MCF 10A (cell line): Measurements from ENCODE around the gene OLFML2A. TPM values are rescaled to one million over a fixed set of nuclear protein-coding genes. Genes with fewer than 3 reads are reported as not detected.

ENCODE experiments used
- BruUV-seq: library from RNA; stranded (reverse); fragments of 400-500 nt; replicated peaks from 2 replicates; lab custom pipeline; 2021; lab: Mats Ljungman, UMichigan
- CTCF ChIA-PET: fragments of 300-600 bp; sonication (Branson Sonifier 250); formaldehyde crosslinking; extraction: SDS; loops from one replicate; lab custom pipeline; 2021; ENCODE audit warnings: antibody characterized with exemption, inconsistent platforms; lab: Yijun Ruan, JAX
- POLR2A ChIA-PET: fragments of 300-600, 350-650 bp; sonication (Branson Sonifier 250); formaldehyde crosslinking; extraction: SDS; loops from one replicate; lab custom pipeline; 2020; ENCODE audit warnings: antibody characterized with exemption, inconsistent platforms; lab: Yijun Ruan, JAX
- DNase-seq: peaks from one replicate; pipeline ENCODE4 v3.0.0-alpha.2; 2018; ENCODE audit not compliant: unreplicated experiment
- H3K27ac Mint-ChIP-seq: one replicate; pipeline ENCODE4 v1.8.0; 2022; ENCODE audit warnings: mild to moderate bottlenecking, low read depth, mixed read lengths; ENCODE audit not compliant: unreplicated experiment
- H3K27me3 Mint-ChIP-seq: one replicate; pipeline ENCODE4 v1.8.0; 2022; ENCODE audit warnings: mixed read lengths; ENCODE audit not compliant: insufficient read depth, unreplicated experiment
- H3K36me3 Mint-ChIP-seq: one replicate; pipeline ENCODE4 v1.8.0; 2022; ENCODE audit warnings: mild to moderate bottlenecking, moderate library complexity, mixed read lengths; ENCODE audit not compliant: insufficient read depth, unreplicated experiment
- H3K4me1 Mint-ChIP-seq: one replicate; pipeline ENCODE4 v1.8.0; 2022; ENCODE audit warnings: mixed read lengths; ENCODE audit not compliant: insufficient read depth, unreplicated experiment
- H3K4me3 Mint-ChIP-seq: one replicate; pipeline ENCODE4 v1.8.0; 2022; ENCODE audit warnings: mild to moderate bottlenecking, moderate library complexity, mixed read lengths; ENCODE audit not compliant: unreplicated experiment
- H3K9me3 Mint-ChIP-seq: one replicate; pipeline ENCODE4 v1.8.0; 2022; ENCODE audit warnings: mixed read lengths; ENCODE audit not compliant: unreplicated experiment
- intact Hi-C: fragments of 100-400 bp; cut with micrococcal nuclease; formaldehyde crosslinking; loops from 2 replicates; pipeline ENCODE4 v1.14.1; 2022
- total RNA-seq: library from RNA; stranded (reverse); gene quantifications from 2 replicates; pipeline ENCODE4 v1.2.3, GENCODE V29; 2022
- TF ChIP-seq, protein P1 (sequence below): fragments of 200-600 bp; IDR thresholded peaks from one replicate; pipeline ENCODE4 v1.8.0; 2022; ENCODE audit warnings: antibody characterized with exemption, mild to moderate bottlenecking; ENCODE audit not compliant: unreplicated experiment

OLFML2A gene
- total RNA-seq, 1 experiment from 2014 or later = 0.21 TPM

GRCh38 chr9:124783830-124784229 lies 6.9 kb downstream of the OLFML2A start:
- Mint-ChIP-seq H3K36me3 (no peaks in the 10 kb centered on the region), H3K4me1 (peaks cover 21% of the 10 kb centered on the region), H3K27ac (no peak overlapping the region), H3K4me3 (no peak overlapping the region), H3K27me3 (no peaks in the 10 kb centered on the region), H3K9me3 (no peaks in the 10 kb centered on the region)
- DNase-seq = no peak
- TF ChIP-seq, protein P1, sequence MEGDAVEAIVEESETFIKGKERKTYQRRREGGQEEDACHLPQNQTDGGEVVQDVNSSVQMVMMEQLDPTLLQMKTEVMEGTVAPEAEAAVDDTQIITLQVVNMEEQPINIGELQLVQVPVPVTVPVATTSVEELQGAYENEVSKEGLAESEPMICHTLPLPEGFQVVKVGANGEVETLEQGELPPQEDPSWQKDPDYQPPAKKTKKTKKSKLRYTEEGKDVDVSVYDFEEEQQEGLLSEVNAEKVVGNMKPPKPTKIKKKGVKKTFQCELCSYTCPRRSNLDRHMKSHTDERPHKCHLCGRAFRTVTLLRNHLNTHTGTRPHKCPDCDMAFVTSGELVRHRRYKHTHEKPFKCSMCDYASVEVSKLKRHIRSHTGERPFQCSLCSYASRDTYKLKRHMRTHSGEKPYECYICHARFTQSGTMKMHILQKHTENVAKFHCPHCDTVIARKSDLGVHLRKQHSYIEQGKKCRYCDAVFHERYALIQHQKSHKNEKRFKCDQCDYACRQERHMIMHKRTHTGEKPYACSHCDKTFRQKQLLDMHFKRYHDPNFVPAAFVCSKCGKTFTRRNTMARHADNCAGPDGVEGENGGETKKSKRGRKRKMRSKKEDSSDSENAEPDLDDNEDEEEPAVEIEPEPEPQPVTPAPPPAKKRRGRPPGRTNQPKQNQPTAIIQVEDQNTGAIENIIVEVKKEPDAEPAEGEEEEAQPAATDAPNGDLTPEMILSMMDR = no peak
- BruUV-seq = no TSS peak
- intact Hi-C loops = no loop called here
- CTCF ChIA-PET = interaction anchor here (0.7 to 2.4 kb wide), 2 partner anchors 29 to 69 kb away, joined by 3 to 26 read pairs; partner anchors contain the start of gene WDR38
- POLR2A ChIA-PET = interaction anchor here (1.0 kb wide), 1 partner anchor 69 kb away, joined by 3 read pairs; the partner anchor contains the start of gene WDR38

DNA sequence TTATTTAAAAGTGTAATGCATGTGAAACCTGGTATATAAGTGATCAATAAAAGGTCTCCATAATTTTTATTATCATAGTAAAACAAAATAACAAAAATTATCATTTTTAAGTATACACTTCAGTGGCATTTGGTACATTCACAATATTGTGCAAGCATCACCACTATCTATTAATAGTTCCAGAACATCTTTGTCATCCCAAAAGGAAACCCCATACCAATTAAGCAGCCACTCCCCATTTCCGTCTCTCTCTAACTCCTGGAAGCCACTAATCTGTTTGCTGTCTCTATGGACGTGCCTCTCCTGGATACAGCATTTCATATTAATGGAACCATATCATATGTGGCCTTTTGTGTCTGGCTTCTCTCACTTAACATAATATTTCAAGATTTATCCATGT lies 7.6 kb downstream of the OLFML2A start:
- BruUV-seq = no TSS peak
- ChIA-PET POLR2A (interaction anchor here (1.0 kb wide), 1 partner anchor 69 kb away, joined by 3 read pairs; the partner anchor contains the start of gene WDR38), CTCF (no interaction called here)
- no peaks in the 10 kb centered on the region for H3K36me3 Mint-ChIP-seq
- intact Hi-C loops = no loop called here
- H3K9me3 Mint-ChIP-seq = no peaks in the 10 kb centered on the region
- TF ChIP-seq, protein P1 = no peak
- no peak overlapping the region for H3K27ac Mint-ChIP-seq
- no peaks in the 10 kb centered on the region for H3K27me3 Mint-ChIP-seq
- peaks cover 14% of the 10 kb centered on the region for H3K4me1 Mint-ChIP-seq
- H3K4me3 Mint-ChIP-seq = no peak overlapping the region
- DNase-seq = peak; percentile 49

- Mint-ChIP-seq H3K4me1 (peaks cover 6% of the 10 kb centered on the region), H3K4me3 (no peak overlapping the region), H3K27me3 (no peaks in the 10 kb centered on the region), H3K9me3 (no peaks in the 10 kb centered on the region), H3K36me3 (no peaks in the 10 kb centered on the region), H3K27ac (no peak overlapping the region)
- intact Hi-C loops = no loop called here
- ChIA-PET POLR2A (interaction anchor here (1.3 kb wide), 1 partner anchor 32 kb away, joined by 4 read pairs; no protein-coding TSS in a partner anchor), CTCF (interaction anchor here (0.6 to 2.1 kb wide), 4 partner anchors 9 to 65 kb away, joined by 3 to 13 read pairs (median 4); no protein-coding TSS in a partner anchor)
- TF ChIP-seq, protein P1 = no peak
- no peak for DNase-seq
- BruUV-seq = no TSS peak
These were observed 10.1 kb downstream of the OLFML2A start for GRCh38 chr9:124786881-124787573.

- no peak overlapping the region for H3K4me3 Mint-ChIP-seq
- no peaks in the 10 kb centered on the region for H3K36me3 Mint-ChIP-seq
- no peak for DNase-seq
These were observed 11.7 kb downstream of the OLFML2A start for GRCh38 chr9:124788542-124789217.

More at GRCh38 chr9:124788542-124789217, 11.7 kb downstream of the OLFML2A start:
- ChIA-PET POLR2A (interaction anchor here (1.3 kb wide), 1 partner anchor 30 kb away, joined by 6 read pairs; no protein-coding TSS in a partner anchor), CTCF (interaction anchor here (1.6 to 1.7 kb wide), 3 partner anchors 14 to 64 kb away, joined by 3 to 7 read pairs (median 5); partner anchors contain the start of gene WDR38)
- Mint-ChIP-seq H3K27me3 (no peaks in the 10 kb centered on the region), H3K27ac (no peak overlapping the region), H3K9me3 (no peaks in the 10 kb centered on the region), H3K4me1 (peaks cover 11% of the 10 kb centered on the region)
- TF ChIP-seq, protein P1 = no peak
- no TSS peak for BruUV-seq
- intact Hi-C loops = no loop called here
